Mucosa of descending colon (tissue), 3 donors: ENCODE measurements around the gene PANX3. TPM values are rescaled to one million over a fixed set of nuclear protein-coding genes. Genes with fewer than 3 reads are reported as not detected.

ENCODE experiments used
- ATAC-seq: fragments of 200-7000 bp; cut with Tn5 transposase; one replicate; pipeline ENCODE4 v1.9.1; 2020; ENCODE audit warnings: mild to moderate bottlenecking, moderate library complexity
- DNase-seq, 3 donors: peaks; one replicate each; pipeline ENCODE4 v3.0.0-alpha.2; 2020
- H3K36me3 ChIP-seq: fragments of 200-600 bp; one replicate; pipeline ENCODE4 v1.8.0; 2021; ENCODE audit warnings: low read depth, mild to moderate bottlenecking
- H3K4me1 ChIP-seq: fragments of 200-600 bp; one replicate; pipeline ENCODE4 v1.8.0; 2021; ENCODE audit warnings: low read depth, mild to moderate bottlenecking
- H3K4me3 ChIP-seq: fragments of 200-600 bp; one replicate; pipeline ENCODE4 v1.8.0; 2021; ENCODE audit warnings: mild to moderate bottlenecking
- H3K9me3 ChIP-seq: fragments of 200-600 bp; one replicate; pipeline ENCODE4 v1.8.0; 2021; ENCODE audit warnings: mild to moderate bottlenecking
- CTCF ChIP-seq: fragments of 200-600 bp; IDR thresholded peaks from one replicate; pipeline ENCODE4 v1.8.0; 2022; ENCODE audit warnings: antibody characterized with exemption, mild to moderate bottlenecking
- intact Hi-C, 2 donors: fragments of 100-400 bp; cut with DNase I in 1 of 2; cut with micrococcal nuclease in 1 of 2; formaldehyde crosslinking; loops; one replicate each; pipeline versions ENCODE4 v1.11.0 to v1.11.1; 2022; cut with DNase I, micrococcal nuclease
- total RNA-seq, 3 donors: library from RNA; stranded (reverse); fragmentation: NEBNext Ultra II Directional in 2 of 3; extraction: Animal tissue kit (Norgen Biotek cat#: 25700) in 2 of 3; gene quantifications; one replicate each; pipeline versions ENCODE4 v1.2.1 to v1.2.4, GENCODE V29; 2021 to 2023
- donor health status: DM: no; HTN: no; CAD: no; lungs with moderate emphysema.
- donor health status: DM: no; HTN: no; CAD: no.
- donor health status: DM: no; HTN: yes; CAD: no.

Gene PANX3
- total RNA-seq, 3 donors from 2014 or later = not detected

- Histone ChIP-seq H3K4me1 (no peaks in the 10 kb centered on the region), H3K9me3 (no peaks in the 10 kb centered on the region), H3K36me3 (no peaks in the 10 kb centered on the region), H3K4me3 (no peak overlapping the region)
- intact Hi-C loops = no loop called here
- ATAC-seq (peak; percentile 82), DNase-seq (peak in 1 of 3 donors; percentile 25)
- no peak for TF ChIP-seq CTCF
Measured at GRCh38 chr11:124605719-124606118, 5.5 kb upstream of the PANX3 start.

GRCh38 chr11:124608147-124608546, 3.1 kb upstream of the PANX3 start:
- intact Hi-C loops = no loop called here
- no peak for TF ChIP-seq CTCF
- DNase-seq = no peak
- Histone ChIP-seq H3K4me1 (no peaks in the 10 kb centered on the region), H3K4me3 (no peak overlapping the region), H3K36me3 (no peaks in the 10 kb centered on the region), H3K9me3 (no peaks in the 10 kb centered on the region)
- peak; percentile 63 for ATAC-seq

GRCh38 chr11:124610295-124610694, 933 bp upstream of the PANX3 start:
- TF ChIP-seq CTCF = no peak
- H3K36me3 ChIP-seq = no peaks in the 10 kb centered on the region
- no peaks in the 10 kb centered on the region for H3K9me3 ChIP-seq
- no peaks in the 10 kb centered on the region for H3K4me1 ChIP-seq
- ATAC-seq (no peak), DNase-seq (no peak)
- intact Hi-C loops = no loop called here
- H3K4me3 ChIP-seq = no peak overlapping the region

GRCh38 chr11:124612045-124612444, 817 bp downstream of the PANX3 start:
- DNase-seq = no peak
- no peak for TF ChIP-seq CTCF
- no peak for ATAC-seq
- no peak overlapping the region for H3K4me3 ChIP-seq
- intact Hi-C loops = no loop called here
- no peaks in the 10 kb centered on the region for H3K36me3 ChIP-seq
- H3K4me1 ChIP-seq = no peaks in the 10 kb centered on the region
- H3K9me3 ChIP-seq = no peaks in the 10 kb centered on the region

GRCh38 chr11:124612567-124613246, 1.5 kb downstream of the PANX3 start:
- ATAC-seq (no peak), DNase-seq (no peak)
- no peak for TF ChIP-seq CTCF
- intact Hi-C loops = no loop called here
- Histone ChIP-seq H3K9me3 (no peaks in the 10 kb centered on the region), H3K4me3 (no peak overlapping the region), H3K36me3 (no peaks in the 10 kb centered on the region), H3K4me1 (no peaks in the 10 kb centered on the region)

GRCh38 chr11:124618863-124619262, 7.6 kb downstream of the PANX3 start:
- DNase-seq (no peak), ATAC-seq (no peak)
- Histone ChIP-seq H3K9me3 (no peaks in the 10 kb centered on the region), H3K4me3 (no peak overlapping the region), H3K4me1 (peaks cover 6% of the 10 kb centered on the region), H3K36me3 (no peaks in the 10 kb centered on the region)
- TF ChIP-seq CTCF = no peak
- intact Hi-C loops = no loop called here
